ENCODE results near the gene GCNT3.

The GCNT3 gene, protein sequence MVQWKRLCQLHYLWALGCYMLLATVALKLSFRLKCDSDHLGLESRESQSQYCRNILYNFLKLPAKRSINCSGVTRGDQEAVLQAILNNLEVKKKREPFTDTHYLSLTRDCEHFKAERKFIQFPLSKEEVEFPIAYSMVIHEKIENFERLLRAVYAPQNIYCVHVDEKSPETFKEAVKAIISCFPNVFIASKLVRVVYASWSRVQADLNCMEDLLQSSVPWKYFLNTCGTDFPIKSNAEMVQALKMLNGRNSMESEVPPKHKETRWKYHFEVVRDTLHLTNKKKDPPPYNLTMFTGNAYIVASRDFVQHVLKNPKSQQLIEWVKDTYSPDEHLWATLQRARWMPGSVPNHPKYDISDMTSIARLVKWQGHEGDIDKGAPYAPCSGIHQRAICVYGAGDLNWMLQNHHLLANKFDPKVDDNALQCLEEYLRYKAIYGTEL

DNA sequence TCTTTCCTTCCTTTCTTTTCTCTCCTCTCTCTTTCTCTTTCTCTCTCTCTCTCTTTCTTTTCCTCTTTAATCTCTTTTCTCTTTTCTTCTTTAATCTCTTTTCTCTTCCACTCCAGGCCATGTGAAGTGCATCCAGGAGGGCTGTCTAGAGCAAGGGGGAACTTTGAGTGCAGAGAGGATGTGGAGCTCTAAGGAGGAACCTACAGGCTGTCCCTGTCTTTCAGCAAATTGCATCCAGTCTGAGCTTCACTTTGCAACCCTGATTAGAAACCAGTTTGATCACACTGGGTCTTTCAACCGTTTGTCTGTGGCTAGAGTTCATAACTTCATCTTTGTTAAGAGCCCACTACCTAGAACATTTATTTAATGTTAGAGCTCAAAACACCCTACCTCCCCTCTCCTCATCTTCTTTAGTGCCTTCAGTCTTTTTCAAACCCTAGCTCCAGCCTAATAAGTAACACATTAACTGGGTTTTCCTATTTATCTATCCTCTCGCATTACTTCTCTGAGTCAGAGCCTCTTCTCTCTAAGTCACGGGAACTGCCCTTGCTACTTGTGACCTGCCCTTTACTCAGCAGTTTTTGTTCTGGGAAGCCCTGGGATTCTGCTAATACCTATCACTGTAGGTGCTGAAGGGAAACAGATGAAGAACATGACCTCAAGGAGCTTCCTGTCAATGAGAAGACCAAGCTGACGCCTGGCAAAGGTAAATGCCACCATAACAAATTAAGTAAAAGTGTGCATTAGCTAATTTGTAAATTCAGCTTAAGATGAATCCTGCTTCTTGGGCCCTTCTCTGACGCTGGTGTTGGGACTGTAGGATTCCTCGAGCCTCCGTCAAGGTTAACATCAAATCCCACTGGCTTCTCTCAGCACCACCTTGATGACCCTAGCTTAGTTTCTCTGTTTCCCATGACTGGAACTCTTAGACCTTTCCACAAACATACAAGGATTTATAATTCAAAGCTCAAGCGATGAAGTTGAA lies at the start of gene GCNT3:
Gene GCNT3 (plus strand): TSS at position 508 of the 985 bp plus-strand sequence. CDS start 6,456 bp downstream, outside the sequence.
- no peak for DNase-seq

DNA sequence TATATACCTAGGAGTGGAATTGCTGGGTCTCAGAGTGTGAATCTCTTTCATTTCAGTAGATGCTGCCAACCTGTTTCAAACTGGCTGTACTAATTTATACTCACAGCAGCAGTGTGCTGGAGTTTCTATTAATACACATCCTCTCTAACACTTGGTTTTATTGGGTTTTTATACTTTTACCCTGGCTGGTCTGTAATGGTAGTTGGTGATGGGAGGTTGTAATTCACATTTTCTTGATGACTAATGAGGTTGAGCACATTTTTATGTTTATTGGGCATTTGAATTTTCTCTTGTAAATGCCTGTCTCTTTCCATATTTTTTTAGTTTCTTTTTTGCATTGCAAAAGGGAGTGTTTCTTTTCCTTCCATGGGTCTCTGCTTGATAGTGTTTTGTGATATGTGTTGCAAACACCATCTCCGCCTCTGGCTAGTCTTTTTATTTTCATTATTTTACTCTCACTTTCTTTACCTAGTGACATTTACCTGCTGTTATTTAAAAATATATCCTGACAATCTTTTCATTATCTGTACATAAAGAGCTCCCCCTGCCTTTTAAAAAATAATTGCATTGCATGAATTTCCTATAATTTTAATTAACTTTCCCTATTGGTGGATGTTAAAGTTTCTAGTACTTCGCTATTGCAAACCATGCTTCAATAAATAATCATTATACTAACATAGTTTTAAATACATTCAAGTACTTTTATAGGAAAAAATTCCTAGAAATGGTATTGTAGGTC lies 49.0 kb upstream of the GCNT3 start:
- DNase-seq = no peak

DNA sequence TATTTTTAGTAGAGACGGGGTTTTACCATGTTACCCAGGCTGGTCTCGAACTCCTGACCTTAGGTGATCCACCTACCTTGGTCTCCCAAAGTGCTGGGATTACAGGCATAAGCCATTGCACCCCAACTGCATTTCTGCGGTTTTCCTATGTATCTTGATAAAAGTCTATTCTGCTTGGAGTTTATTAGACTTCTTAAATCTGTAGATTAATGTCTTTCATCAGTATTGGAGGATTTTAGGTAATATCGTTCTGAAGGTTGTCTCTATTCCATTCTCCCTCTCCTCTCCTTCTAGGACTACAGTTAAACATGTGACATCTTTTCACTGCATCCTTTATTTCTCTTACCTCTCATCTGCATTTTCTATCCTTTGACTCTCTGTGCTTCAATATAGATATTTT lies 46.3 kb upstream of the GCNT3 start:
- DNase-seq = no peak

DNA sequence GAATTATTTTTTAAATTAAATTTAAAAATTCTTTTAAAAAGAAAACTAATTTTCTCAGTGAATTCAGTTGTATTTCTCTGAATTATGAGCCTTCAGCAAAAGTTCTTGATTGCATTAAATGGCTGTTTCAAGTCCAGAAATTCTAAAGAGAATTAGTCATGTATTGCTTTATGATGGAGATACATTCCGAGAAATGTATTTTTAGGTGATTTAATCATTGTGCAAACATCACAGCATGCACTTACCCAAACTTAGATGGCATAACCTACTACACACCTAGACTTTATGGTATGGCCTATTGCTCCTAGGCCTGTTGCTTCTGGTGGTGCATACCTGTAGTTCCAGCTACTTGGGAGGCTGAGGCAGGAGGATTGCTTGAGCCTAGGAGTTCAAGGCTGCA lies 44.3 kb upstream of the GCNT3 start:
- no peak for DNase-seq

DNA sequence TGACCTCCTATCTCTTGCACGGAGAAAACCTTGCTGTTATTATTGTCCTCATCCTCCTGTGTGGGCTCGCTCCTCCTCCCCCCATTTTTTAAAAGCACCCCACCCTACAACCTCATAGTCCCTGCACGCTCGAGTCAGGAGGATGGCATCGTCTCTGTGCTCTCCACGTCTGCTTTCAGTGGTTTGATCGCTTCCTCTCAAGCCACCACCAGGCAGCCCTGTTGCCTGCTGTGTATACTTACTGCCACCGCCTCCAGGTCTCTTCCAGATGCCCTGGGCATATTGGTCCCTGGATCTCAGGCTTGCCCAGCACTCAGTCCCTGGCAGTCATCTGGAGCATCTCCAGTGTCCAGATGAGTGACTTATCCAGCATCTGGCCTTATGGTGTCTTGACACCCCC lies 42.1 kb upstream of the GCNT3 start:
- no peak for DNase-seq

DNA sequence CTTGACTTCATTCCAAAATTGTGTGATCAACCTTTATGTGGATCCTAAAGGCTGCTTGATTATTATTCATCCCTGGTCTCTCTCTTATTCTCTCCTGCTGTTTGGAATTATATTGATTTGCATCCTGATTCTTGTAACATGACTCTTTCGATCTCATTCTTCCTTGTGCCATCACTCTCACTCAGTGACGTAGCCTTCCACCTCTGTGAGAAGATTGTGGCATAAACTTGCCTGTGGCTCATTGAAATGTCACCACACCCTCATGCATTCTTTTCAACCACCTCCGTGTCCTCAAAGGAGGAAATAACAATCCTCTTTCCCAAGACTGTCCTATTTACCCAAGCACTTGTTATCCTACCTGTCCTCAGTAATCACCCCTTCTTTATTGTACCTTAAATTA lies 41.3 kb upstream of the GCNT3 start:
- no peak for DNase-seq

DNA sequence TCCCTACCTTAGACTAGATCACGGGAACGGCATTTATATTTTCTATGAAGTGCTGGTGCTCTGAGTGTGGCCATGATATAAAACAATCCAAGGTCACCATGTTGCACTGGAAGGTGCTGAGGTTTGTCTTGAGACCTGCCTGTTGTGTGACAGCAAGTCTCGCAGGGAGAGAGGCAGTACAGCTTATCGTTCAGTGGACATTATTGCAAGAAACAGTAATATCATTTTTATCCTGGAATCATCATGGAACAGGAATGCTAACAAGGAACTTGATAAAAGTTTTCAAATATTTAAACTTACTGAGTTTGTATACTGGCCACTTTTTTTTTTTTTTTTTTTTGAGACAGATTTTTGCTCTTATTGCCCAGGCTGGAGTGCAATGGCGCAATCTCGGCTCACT lies 40.0 kb upstream of the GCNT3 start:
- no peak for DNase-seq

DNA sequence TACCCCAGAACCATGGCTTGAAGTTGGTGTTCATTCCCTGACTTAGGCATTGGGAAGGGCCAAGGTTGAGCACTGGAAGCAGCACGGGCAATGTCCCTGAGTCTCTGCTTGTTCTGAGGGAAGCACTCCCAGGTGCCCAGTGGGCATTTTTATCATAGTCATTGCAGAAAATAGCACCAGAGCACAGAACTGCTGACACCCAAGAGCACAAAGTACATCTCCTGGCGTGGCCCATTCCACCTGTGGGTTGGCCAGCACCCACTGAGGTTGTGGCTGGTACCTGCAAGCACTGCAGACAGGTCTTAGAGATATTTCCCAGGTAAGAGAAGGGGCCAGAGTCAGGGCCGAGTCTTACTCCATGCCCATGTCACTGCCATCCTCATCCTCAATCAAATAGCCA lies 28.5 kb upstream of the GCNT3 start:
- DNase-seq = no peak

DNA sequence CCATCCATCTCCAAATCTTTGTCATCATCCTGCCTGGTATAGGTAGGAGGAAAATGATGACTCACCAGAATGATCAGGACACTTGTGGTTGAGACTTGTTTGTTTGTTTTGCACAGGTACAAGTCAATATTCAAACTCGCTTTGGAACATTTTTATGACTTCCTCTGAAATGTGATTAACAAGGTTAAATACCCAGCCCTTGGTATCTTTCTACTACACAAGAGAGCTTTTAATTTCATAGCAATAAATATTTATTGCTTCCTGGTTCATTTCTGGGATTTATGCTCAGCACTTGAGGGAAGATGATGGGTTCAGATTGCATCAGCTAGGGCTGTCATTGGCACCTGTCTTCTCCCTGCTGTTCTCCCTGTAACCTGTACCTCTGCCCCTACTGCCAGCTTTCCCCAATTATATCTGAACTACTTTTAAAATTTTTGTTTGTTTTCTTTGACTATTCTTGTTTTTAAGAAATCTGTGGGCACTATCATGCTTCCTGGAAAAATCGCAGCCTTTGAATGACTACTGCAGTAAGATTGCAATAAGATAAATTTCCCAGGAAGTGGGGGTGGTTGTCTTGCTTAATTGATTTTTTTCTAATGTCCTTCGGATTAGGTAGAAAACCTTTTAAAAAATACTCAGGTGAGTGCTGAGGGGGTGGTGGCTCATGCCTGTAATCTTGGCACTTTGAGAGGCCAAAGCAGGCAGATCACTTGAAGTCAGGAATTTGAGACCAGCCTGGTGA lies 24.3 kb upstream of the GCNT3 start:
- peak; percentile 30 for DNase-seq

DNA sequence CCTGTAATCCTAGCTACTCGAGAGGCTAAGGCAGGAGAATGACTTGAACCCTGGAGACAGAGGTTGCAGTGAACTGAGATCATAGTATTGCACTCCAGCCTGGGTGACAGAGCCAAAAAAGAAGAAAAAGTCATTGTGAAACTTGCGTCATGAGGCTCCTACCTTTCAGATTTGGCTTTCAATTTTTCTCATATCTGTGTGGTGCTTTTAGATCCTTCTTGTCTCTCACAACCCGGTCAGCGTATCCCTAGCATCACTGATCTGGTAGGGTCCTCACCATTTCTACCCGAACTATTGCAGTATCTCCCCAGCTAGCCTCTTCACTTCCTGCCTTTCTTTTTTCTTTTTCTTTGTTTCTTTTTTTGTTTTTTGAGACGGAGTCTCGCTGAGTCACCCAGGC lies 21.6 kb upstream of the GCNT3 start:
- DNase-seq = no peak

DNA sequence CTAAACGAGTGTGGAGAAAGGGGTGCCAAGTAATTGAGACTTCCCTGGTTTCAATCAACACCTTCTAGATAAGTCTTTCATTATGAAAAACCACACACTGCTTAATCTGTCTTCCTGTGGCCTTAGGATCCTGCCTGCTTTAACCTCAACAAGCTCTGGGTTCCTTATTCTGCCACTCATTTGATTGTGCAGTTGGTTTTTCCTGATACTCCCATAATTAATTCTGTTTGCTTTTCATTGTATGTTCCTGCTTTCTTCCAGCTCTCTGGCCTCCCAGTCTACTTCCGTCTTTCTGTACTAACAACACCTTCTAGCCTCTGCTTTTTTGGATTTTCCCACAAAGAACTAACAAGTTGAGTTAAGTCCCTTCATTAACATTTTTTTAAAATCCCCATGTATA lies 20.2 kb upstream of the GCNT3 start:
- no peak for DNase-seq

DNA sequence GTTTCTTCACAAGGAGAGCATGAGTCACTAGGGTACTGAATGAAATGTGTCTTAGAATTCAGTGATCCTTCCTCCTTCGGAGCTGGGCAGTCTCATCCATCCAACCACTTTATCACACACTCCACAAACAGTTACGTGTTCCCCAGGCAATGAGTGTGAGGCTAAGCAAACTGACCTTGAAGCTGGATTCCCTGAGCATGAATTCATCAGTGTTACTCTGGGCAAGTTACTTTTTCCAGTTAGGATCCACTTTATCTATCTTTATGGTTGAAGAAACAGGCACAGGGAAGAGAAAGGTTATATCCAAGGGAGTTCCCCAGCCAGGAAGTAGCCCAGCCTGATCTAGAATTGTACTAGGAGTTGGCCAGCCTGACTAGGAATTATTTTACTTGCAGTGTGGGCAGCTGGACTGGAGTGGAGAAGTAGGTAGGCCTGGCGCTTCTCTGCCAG lies 17.1 kb upstream of the GCNT3 start:
- no peak for DNase-seq

DNA sequence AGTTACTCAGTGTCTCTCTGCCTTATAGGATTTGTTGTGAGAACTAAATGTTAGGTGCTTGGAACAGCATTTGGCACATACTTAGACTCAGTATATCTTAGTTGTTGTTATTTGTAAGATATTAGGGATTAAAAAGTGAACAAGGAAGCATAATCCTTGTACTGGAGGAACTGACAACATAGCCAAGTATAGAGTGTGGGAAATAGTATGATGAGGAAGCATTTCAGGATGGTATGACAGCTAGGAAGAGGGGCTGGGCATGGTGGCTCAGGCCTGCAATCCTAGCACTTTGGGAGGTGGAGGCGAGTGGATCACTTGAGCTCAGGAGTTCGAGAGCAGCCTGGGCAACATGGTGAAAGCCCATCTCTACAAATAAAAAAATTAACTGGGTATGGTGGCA lies 16.6 kb upstream of the GCNT3 start:
- DNase-seq = no peak

DNA sequence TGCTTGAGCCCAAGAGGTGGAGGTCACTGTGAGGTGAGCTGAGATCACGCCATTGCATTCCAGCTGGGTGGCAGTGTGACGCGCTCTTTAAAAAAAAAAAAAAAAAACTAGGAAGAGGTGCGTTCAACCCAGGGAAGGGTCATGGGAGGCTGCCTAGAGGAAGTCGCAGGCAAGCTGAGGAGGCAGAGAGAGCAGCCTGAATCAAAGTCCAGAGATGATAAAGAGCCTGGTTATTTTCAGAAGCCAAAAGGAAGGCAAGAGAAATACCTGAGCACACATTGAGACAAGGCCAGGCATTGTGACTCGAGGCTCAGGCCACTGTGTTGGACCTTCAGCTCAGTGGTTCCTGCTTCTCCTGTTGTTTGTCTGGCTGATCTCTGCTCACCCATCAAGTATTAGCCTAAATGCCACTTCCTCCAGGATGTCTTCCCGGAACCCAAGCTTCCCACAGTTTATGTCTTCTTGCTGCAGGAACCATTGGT lies 16.1 kb upstream of the GCNT3 start:
- DNase-seq = no peak

DNA sequence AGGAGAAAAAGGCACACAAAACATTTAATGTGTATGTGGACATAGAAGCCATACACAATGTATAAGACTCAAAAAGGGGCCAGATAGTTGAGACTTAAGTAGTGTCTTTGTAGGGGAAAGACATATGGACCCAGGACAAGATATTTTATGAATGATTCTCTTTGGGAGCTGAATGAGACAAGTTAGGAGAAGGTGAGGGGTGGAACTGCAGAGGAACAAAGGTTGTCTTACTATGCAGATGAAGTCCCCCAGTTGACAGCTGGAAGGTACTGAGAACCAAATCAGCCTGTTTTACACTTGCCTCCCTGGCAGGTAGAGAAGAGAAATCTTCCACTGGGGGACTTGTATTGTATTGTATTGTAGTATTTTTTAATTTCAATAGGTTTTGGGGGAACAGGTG lies 14.9 kb upstream of the GCNT3 start:
- DNase-seq = no peak

DNA sequence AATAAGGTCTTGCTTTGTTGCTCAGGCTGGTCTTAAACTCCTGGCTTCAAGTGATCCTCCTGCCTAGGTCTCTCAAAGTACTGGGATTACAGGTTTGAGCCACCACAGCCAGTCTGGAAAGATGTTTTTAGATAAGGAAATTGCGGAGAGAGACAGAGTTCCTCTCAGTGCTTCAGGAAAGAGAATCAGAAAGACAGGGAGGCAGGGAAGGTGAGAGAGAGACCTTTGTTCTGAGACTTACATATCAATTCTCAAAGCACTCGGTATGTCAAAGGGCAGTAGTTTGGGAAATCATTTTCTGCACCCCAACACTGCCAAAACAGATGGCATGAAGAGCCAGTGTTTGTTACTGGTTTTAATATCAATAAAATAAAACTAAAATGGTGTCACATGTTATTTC lies 13.1 kb upstream of the GCNT3 start:
- no peak for DNase-seq

DNA sequence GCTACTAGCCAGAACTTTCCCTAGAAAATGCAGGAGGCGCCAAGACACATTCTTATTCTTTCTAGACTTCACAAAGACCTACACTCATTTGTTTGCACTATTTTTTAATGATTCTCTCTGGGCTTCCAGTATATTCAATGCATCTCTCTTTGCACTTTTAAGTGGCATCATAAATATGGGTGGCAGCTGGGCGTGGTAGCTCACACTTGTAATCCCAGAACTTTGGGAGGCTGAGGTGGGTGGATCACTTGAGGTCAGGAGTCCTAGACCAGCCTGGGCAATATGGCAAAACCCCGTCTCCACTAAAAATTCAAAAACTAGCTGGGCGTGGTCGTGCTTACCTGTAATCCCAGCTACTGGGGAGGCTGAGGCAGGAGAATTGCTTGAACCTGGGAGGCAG lies 5.6 kb upstream of the GCNT3 start:
- no peak for DNase-seq

DNA sequence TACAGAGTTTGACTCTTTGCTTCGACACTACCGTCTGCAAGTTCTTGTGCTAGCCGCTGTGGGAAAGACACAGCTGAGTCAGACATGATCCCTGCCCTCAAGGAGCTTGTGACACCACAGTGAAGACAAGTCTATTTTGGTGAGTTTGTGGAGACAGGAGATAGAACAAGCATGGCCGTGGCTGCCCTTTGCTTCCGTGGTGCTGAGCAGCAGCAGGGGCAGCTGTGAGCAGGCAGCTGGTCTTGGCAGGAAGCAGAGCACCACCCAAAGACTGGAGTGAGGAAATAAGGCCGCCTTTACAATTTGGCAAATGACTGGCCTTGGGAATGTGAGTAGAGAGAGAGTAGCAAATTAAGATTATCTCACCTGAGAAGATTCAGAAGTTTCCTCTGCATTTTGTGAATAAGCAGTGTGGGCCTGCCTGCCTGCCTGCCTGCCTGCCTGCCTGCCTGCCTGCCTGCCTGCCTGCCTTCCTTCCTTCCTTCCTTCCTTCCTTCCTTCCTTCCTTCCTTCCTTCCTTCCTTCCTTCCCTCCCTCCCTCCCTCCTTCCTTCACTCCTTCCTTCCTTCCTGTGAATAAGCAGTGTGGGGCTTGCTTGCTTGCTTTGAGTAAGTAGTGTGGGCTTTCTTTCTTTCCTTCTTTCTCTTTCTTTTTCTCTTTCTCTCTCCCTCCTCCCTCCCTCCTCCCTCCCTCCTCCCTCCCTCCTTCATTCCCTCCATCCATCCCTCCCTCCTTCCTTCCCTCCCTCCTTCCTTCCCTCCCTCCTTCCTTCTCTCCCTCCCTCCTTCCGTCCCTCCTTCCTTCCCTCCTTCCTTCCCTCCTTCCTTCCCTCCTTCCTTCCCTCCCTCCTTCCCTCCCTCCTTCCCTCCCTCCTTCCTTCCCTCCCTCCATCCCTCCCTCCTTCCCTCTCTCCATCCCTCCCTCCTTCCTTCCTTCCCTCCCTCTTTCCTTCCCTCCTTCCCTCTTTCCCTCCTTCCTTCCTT lies 1.6 kb upstream of the GCNT3 start:
- no peak for DNase-seq

DNA sequence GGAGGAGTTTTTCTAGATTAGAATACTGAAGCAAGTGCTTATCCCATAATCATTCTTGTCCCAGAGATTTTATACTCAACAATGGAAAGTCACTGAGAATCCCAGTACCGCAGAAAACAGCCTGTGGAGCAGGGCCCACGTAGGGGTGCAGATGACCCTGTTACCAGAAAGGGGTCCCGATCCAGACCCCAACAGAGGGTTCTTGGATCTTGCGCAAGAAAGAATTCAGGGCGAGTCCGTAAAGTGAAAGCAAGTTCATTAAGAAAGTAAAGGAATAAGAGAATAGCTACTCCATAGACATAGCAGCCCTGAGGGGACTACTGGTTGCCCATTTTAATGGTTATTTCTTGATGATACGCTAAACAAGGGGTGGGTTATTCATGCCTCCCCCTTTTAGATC lies 2.6 kb downstream of the GCNT3 start:
- no peak for DNase-seq

DNA sequence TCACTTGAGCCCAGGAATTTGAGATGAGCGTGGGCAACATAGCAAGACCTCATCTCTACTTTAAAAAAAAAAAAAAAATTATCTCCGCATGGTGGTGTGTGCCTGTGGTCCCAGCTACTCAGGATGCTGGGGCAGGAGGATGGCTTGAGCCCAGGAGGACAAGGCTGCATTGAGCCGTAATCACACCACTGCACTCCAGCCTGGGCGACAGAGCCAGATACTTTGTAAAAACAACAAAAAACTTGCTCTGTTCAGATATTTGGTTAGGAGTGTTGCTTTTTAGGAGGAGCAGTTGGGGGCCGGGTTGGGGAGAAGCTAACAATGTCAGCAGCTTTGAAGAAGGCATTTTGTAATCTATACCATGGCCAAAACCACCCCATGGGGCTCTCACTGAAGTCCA lies 4.1 kb downstream of the GCNT3 start:
- DNase-seq = no peak

DNA sequence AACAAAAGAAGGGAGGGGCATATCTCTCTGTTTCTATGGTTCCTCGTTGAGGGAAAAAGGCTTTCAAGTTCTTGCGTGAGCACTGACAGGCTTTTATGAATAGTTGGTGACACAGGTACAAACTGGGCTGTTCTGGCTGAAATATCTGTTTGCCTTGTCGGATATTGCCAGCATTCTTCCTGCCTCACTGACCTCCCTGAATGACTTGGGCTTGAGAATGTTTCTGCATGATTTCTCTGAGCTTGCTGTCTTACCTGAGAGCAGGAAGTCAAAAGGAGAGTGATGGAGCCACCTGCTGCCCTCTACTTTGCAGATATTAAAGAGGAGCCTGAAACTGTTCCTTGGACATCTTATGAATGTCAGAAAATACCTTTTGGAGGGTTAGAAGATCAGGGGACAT lies 4.8 kb downstream of the GCNT3 start:
- DNase-seq = no peak

All from SHP77 treated with DMSO at 0.1 percent for 48 hours (cell line).